GM12878 (cell line): ENCODE measurements around the gene NECAB2. TPM values are rescaled to one million over a fixed set of nuclear protein-coding genes. Genes with fewer than 3 reads are reported as not detected.

ENCODE experiments used
- CHD1 ChIP-seq: IDR thresholded peaks from 2 replicates; pipeline ENCODE4 v1.6.1; 2012; ENCODE audit warnings: low read depth, low read length, improper control_type of control experiment
- IKZF2 ChIP-seq, 2 experiments: fragments of 450-650 bp; IDR thresholded peaks; 2 replicates each; pipeline ENCODE4 v1.6.1; 2017; ENCODE audit warnings: mild to moderate bottlenecking in 2 of 2, moderate library complexity in 2 of 2
- KLF5 ChIP-seq: fragments of 450-650 bp; IDR thresholded peaks from 2 replicates; pipeline ENCODE4 v1.6.1; 2014; ENCODE audit warnings: mild to moderate bottlenecking; ENCODE audit not compliant: partially characterized antibody
- MYC ChIP-seq: IDR thresholded peaks from 2 replicates; pipeline ENCODE4 v1.6.1; 2011; ENCODE audit warnings: mild to moderate bottlenecking, low read length, moderate library complexity, inconsistent platforms; ENCODE audit not compliant: insufficient read depth, insufficient replicate concordance, insufficient read length, severe bottlenecking
- NBN ChIP-seq: fragments of 450-650 bp; IDR thresholded peaks from 2 replicates; pipeline ENCODE4 v1.6.1; 2016
- NKRF ChIP-seq: fragments of 450-650 bp; conservative IDR thresholded peaks from 2 replicates; pipeline ENCODE4 v1.6.1; 2017; ENCODE audit warnings: mild to moderate bottlenecking, moderate library complexity
- REST ChIP-seq: IDR thresholded peaks from 2 replicates; pipeline ENCODE4 v1.6.1; 2012; ENCODE audit warnings: mild to moderate bottlenecking, low read depth, low read length
- TARDBP ChIP-seq: IDR thresholded peaks from 2 replicates; pipeline ENCODE4 v1.6.1; 2016; ENCODE audit warnings: borderline replicate concordance
- WRNIP1 ChIP-seq: IDR thresholded peaks from 2 replicates; pipeline ENCODE4 v1.6.1; 2011; ENCODE audit warnings: low read depth, low read length, improper control_type of control experiment, borderline replicate concordance
- YBX1 ChIP-seq: fragments of 450-650 bp; IDR thresholded peaks from 2 replicates; pipeline ENCODE4 v1.6.1; 2016; ENCODE audit warnings: antibody characterized with exemption
- polyA plus RNA-seq, 11 experiments: library from polyadenylated mRNA; depleted of rRNA in 4 of 11; unstranded in 6 of 11; stranded (reverse) in 5 of 11; fragments of >200 nt; fragmentation: Nextera tagmentation in 4 of 11; fragmentation: Illumina TruSeq in 1 of 11; extraction: Ambion mirVana in 4 of 11; extraction: Trizol in 1 of 11; gene quantifications; 1 replicate in 1 of 11; 2 replicates in 10 of 11; pipeline versions ENCODE4 v1.2.1 to v1.2.3, GENCODE V29; 2011 to 2016; ENCODE audit warnings: inconsistent platforms in 2 of 11, missing spikeins in 2 of 11, low read depth in 1 of 11
- total RNA-seq, 4 experiments: library from RNA; depleted of rRNA in 3 of 4; stranded (reverse); fragments of >200 nt in 3 of 4; fragmentation: Illumina TruSeq in 1 of 4; extraction: Trizol in 1 of 4; gene quantifications; 2 replicates each; pipeline versions ENCODE4 v1.2.1 to v1.2.3, GENCODE V29; 2013 to 2021
- TF ChIP-seq, protein P1 (sequence below): fragments of 450-650 bp; IDR thresholded peaks from 2 replicates; pipeline ENCODE4 v1.6.1; 2018; ENCODE audit warnings: borderline replicate concordance, mild to moderate bottlenecking; ENCODE audit not compliant: partially characterized antibody
- TF ChIP-seq, protein P2 (sequence below): fragments of 450-650 bp; IDR thresholded peaks from 2 replicates; pipeline ENCODE4 v1.6.1; 2017; ENCODE audit warnings: low read depth, mild to moderate bottlenecking, moderate library complexity
- TF ChIP-seq, protein P3 (sequence below): fragments of 450-650 bp; IDR thresholded peaks from 2 replicates; pipeline ENCODE4 v1.6.1; 2017; ENCODE audit warnings: mild to moderate bottlenecking, moderate library complexity
- TF ChIP-seq, protein P4 (sequence below): fragments of 450-650 bp; IDR thresholded peaks from 2 replicates; pipeline ENCODE4 v1.6.1; 2017; ENCODE audit warnings: mild to moderate bottlenecking, low read depth, inconsistent platforms; ENCODE audit not compliant: poor library complexity, severe bottlenecking

NECAB2 gene
- total and polyA plus RNA-seq, 10 of the 15 experiments (the other 5 are each of a cell fraction or from before 2014, with no cell fraction given): not detected

- TF ChIP-seq, protein P1, sequence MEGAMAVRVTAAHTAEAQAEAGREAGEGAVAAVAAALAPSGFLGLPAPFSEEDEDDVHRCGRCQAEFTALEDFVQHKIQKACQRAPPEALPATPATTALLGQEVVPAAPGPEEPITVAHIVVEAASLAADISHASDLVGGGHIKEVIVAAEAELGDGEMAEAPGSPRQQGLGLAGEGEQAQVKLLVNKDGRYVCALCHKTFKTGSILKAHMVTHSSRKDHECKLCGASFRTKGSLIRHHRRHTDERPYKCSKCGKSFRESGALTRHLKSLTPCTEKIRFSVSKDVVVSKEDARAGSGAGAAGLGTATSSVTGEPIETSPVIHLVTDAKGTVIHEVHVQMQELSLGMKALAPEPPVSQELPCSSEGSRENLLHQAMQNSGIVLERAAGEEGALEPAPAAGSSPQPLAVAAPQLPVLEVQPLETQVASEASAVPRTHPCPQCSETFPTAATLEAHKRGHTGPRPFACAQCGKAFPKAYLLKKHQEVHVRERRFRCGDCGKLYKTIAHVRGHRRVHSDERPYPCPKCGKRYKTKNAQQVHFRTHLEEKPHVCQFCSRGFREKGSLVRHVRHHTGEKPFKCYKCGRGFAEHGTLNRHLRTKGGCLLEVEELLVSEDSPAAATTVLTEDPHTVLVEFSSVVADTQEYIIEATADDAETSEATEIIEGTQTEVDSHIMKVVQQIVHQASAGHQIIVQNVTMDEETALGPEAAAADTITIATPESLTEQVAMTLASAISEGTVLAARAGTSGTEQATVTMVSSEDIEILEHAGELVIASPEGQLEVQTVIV: no peak
- TF ChIP-seq CHD1: no peak
- TF ChIP-seq NKRF: no peak
- TF ChIP-seq KLF5: no peak
- TF ChIP-seq, protein P2, sequence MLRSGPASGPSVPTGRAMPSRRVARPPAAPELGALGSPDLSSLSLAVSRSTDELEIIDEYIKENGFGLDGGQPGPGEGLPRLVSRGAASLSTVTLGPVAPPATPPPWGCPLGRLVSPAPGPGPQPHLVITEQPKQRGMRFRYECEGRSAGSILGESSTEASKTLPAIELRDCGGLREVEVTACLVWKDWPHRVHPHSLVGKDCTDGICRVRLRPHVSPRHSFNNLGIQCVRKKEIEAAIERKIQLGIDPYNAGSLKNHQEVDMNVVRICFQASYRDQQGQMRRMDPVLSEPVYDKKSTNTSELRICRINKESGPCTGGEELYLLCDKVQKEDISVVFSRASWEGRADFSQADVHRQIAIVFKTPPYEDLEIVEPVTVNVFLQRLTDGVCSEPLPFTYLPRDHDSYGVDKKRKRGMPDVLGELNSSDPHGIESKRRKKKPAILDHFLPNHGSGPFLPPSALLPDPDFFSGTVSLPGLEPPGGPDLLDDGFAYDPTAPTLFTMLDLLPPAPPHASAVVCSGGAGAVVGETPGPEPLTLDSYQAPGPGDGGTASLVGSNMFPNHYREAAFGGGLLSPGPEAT: no peak
- TF ChIP-seq REST: no peak
- no peak for TF ChIP-seq WRNIP1
- TF ChIP-seq IKZF2 (IDR thresholded peaks at IDR 0.05): no peak
- no peak for TF ChIP-seq MYC
- TF ChIP-seq TARDBP: no peak
- TF ChIP-seq YBX1: no peak
- TF ChIP-seq, protein P3, sequence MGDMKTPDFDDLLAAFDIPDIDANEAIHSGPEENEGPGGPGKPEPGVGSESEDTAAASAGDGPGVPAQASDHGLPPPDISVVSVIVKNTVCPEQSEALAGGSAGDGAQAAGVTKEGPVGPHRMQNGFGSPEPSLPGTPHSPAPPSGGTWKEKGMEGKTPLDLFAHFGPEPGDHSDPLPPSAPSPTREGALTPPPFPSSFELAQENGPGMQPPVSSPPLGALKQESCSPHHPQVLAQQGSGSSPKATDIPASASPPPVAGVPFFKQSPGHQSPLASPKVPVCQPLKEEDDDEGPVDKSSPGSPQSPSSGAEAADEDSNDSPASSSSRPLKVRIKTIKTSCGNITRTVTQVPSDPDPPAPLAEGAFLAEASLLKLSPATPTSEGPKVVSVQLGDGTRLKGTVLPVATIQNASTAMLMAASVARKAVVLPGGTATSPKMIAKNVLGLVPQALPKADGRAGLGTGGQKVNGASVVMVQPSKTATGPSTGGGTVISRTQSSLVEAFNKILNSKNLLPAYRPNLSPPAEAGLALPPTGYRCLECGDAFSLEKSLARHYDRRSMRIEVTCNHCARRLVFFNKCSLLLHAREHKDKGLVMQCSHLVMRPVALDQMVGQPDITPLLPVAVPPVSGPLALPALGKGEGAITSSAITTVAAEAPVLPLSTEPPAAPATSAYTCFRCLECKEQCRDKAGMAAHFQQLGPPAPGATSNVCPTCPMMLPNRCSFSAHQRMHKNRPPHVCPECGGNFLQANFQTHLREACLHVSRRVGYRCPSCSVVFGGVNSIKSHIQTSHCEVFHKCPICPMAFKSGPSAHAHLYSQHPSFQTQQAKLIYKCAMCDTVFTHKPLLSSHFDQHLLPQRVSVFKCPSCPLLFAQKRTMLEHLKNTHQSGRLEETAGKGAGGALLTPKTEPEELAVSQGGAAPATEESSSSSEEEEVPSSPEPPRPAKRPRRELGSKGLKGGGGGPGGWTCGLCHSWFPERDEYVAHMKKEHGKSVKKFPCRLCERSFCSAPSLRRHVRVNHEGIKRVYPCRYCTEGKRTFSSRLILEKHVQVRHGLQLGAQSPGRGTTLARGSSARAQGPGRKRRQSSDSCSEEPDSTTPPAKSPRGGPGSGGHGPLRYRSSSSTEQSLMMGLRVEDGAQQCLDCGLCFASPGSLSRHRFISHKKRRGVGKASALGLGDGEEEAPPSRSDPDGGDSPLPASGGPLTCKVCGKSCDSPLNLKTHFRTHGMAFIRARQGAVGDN: no peak
- TF ChIP-seq, protein P4, sequence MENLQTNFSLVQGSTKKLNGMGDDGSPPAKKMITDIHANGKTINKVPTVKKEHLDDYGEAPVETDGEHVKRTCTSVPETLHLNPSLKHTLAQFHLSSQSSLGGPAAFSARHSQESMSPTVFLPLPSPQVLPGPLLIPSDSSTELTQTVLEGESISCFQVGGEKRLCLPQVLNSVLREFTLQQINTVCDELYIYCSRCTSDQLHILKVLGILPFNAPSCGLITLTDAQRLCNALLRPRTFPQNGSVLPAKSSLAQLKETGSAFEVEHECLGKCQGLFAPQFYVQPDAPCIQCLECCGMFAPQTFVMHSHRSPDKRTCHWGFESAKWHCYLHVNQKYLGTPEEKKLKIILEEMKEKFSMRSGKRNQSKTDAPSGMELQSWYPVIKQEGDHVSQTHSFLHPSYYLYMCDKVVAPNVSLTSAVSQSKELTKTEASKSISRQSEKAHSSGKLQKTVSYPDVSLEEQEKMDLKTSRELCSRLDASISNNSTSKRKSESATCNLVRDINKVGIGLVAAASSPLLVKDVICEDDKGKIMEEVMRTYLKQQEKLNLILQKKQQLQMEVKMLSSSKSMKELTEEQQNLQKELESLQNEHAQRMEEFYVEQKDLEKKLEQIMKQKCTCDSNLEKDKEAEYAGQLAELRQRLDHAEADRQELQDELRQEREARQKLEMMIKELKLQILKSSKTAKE: no peak
- no peak for TF ChIP-seq NBN
Observed at GRCh38 chr16:84041881-84042280, 73.8 kb downstream of the NECAB2 start (continued).
